Astrocyte (in vitro differentiated cells and primary cell): ENCODE measurements around the gene ZBTB24.

Source experiments
- CTCF ChIP-seq: IDR thresholded peaks from 2 replicates; pipeline ENCODE4 v1.5.1; 2011; ENCODE audit warnings: low read depth, mild to moderate bottlenecking, inconsistent platforms, low read length, moderate library complexity; ENCODE audit not compliant: insufficient read depth
- EZH2 ChIP-seq: IDR thresholded peaks from 2 replicates; pipeline ENCODE4 v1.6.1; 2012; ENCODE audit warnings: mild to moderate bottlenecking, low read length, inconsistent platforms; ENCODE audit not compliant: insufficient read depth

- TF ChIP-seq CTCF (no peak), EZH2 (no peak)
These were observed 1.1 kb upstream of the ZBTB24 start for GRCh38 chr6:109484122-109484521.
